GM20000 (cell line): ENCODE results near the gene KCND3.

Experiments used
- DNase-seq: peaks from one replicate; pipeline ENCODE4 v3.0.0; 2012; ENCODE audit warnings: low spot score
- TF ChIP-seq, protein P1 (sequence below): IDR thresholded peaks from 2 replicates; pipeline ENCODE4 v1.5.1; 2012; ENCODE audit warnings: mild to moderate bottlenecking, control low read depth; ENCODE audit errors: extremely low read depth, missing control alignments

KCND3 gene

GRCh38 chr1:111826278-111826677 is 163.2 kb downstream of the KCND3 start:
- TF ChIP-seq, protein P1, sequence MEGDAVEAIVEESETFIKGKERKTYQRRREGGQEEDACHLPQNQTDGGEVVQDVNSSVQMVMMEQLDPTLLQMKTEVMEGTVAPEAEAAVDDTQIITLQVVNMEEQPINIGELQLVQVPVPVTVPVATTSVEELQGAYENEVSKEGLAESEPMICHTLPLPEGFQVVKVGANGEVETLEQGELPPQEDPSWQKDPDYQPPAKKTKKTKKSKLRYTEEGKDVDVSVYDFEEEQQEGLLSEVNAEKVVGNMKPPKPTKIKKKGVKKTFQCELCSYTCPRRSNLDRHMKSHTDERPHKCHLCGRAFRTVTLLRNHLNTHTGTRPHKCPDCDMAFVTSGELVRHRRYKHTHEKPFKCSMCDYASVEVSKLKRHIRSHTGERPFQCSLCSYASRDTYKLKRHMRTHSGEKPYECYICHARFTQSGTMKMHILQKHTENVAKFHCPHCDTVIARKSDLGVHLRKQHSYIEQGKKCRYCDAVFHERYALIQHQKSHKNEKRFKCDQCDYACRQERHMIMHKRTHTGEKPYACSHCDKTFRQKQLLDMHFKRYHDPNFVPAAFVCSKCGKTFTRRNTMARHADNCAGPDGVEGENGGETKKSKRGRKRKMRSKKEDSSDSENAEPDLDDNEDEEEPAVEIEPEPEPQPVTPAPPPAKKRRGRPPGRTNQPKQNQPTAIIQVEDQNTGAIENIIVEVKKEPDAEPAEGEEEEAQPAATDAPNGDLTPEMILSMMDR: no peak

GRCh38 chr1:111825217-111825616 is 164.3 kb downstream of the KCND3 start:
- TF ChIP-seq, protein P1: no peak
- DNase-seq: no peak

More at GRCh38 chr1:111826278-111826677, 163.2 kb downstream of the KCND3 start:
- DNase-seq: no peak

DNA sequence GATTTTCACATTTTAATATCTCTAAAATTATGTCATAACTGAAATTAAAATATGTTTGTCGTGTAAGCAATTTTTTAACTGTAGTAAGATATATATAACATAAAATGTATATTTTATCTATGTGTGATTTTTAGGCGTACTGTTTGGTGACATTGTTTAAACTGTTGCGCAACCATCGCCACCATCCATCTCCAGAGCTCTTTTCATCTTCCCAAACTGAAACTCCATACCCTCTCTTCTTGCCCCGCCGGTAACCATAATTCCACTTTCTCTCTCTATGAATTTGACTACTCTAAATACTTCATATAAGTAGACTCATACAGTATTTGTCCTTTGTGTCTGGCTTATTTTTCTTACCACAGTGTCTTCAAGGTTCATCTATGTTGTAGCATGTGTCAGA is 167.3 kb downstream of the KCND3 start:
- no peak for DNase-seq
- TF ChIP-seq, protein P1: no peak

GRCh38 chr1:111821121-111821745 is 168.2 kb downstream of the KCND3 start:
- no peak for DNase-seq
- TF ChIP-seq, protein P1: no peak

- no peak for DNase-seq
- TF ChIP-seq, protein P1: no peak
Observed at GRCh38 chr1:111819566-111820263, 169.8 kb downstream of the KCND3 start.

GRCh38 chr1:111818546-111818945 is 170.9 kb downstream of the KCND3 start:
- DNase-seq: no peak

GRCh38 chr1:111818081-111818480 is 171.4 kb downstream of the KCND3 start:
- DNase-seq: no peak
- TF ChIP-seq, protein P1: no peak

More at GRCh38 chr1:111818546-111818945, 170.9 kb downstream of the KCND3 start:
- TF ChIP-seq, protein P1: no peak
